Fibroblast of the aortic adventitia (primary cell): ENCODE measurements around the gene C1orf141. TPM values are rescaled to one million over a fixed set of nuclear protein-coding genes. Genes with fewer than 3 reads are reported as not detected.
"Not testable (repeated sequence)": the region's sequence is repeated elsewhere in the genome, so short reads cannot be mapped to it uniquely, and the experiment has no call there.

Experiments used
- DNase-seq: peaks from one replicate; pipeline ENCODE4 v3.0.0-alpha.2; 2010; ENCODE audit warnings: low read depth
- H3K4me3 ChIP-seq: 2 replicates; pipeline ENCODE4 v1.5.1; 2011; ENCODE audit warnings: low read depth, mild to moderate bottlenecking, control low read depth, low read length, moderate library complexity
- CTCF ChIP-seq: IDR thresholded peaks from 2 replicates; pipeline ENCODE4 v1.5.1; 2011; ENCODE audit warnings: mild to moderate bottlenecking, low read length, control low read depth, inconsistent platforms; ENCODE audit not compliant: insufficient read depth
- total RNA-seq: library from RNA; depleted of rRNA; stranded (reverse); fragments of >200 nt; gene quantifications from 2 replicates; pipeline ENCODE4 v1.2.3, GENCODE V29; 2012; ENCODE audit warnings: low replicate concordance

C1orf141 gene
- total RNA-seq, 1 donor, result not detected

GRCh38 chr1:67078291-67078690, 56.5 kb downstream of the C1orf141 start:
- DNase-seq, result no peak
- H3K4me3 ChIP-seq, result no peak overlapping the region
- TF ChIP-seq CTCF, result no peak

DNA sequence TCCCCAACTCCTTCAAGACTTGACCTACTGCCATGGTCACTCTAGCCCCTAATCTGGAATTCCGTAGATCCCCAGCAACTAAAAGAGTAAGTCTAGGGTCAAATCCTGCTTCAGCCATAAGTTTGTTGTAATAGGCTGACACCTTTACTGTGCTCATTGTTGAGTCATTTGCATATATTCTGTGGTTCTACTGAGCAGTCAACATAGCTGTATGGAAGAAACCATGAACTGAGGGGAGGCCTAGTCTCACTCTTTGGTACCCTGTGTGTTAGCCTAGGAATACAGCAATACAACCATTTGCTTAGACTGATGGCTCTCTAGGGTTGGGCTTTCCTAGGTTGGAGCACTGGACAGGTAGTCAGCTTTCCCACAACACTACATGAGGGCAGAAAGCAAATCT, 57.2 kb downstream of the C1orf141 start:
- TF ChIP-seq CTCF, result no peak

DNA sequence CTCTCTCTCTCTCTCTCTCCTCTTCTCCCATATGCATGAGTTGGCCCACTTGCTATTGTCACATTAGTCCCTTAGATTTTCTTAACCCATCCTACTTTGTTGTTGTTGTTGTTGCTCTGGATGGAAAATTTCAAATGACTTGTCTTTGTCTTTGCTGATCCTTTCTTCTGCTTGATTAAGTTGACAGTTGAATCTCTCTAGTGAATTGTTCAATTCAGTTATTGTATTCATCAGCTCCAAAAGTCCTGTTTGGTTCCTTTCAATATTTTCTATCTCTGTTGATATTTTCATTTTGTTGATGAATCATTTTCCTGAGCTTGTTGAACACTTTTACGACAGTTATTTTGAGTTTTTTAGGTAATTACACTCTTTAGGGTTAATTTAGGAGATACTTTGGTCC, 62.0 kb downstream of the C1orf141 start:
- H3K4me3 ChIP-seq, result no peak overlapping the region
- no peak for TF ChIP-seq CTCF
- DNase-seq, result no peak

More for the DNA sequence above, 57.2 kb downstream of the C1orf141 start:
- H3K4me3 ChIP-seq, result no peak overlapping the region
- DNase-seq, result no peak

GRCh38 chr1:67067655-67068054, 67.1 kb downstream of the C1orf141 start:
- H3K4me3 ChIP-seq, DNase-seq: not testable (repeated sequence)

- no peak for TF ChIP-seq CTCF
- H3K4me3 ChIP-seq, result no peak overlapping the region
- DNase-seq, result no peak
Observed at GRCh38 chr1:67062412-67062811, 72.4 kb downstream of the C1orf141 start.

DNA sequence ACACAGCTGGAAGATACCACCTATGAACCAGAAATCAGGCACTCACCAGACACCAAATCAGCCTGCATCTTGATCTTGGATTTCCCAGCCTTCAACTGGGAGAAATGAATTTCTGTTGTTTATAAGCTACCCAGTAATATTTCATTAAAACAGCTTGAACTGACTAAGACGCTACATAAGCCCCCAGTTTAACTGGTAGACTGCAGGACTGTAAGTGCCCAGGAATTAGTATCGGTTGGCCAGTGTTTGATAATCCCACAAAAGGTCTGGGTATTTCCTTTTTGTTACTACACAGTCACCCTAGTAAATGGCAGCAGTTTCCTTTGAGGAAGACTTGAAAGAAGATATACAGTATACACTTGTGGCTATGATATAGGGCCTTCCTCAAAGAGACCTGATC, 73.5 kb downstream of the C1orf141 start:
- no peak for TF ChIP-seq CTCF
- DNase-seq, result no peak
- H3K4me3 ChIP-seq, result no peak overlapping the region

- no peak for TF ChIP-seq CTCF
- H3K4me3 ChIP-seq, result no peak overlapping the region
- peak; percentile 98 for DNase-seq
Observed at GRCh38 chr1:67060811-67061218, 74.0 kb downstream of the C1orf141 start.
